Lower leg skin (tissue), 3 donors: ENCODE data around the gene WDFY2.

Experiments
- CTCF ChIP-seq, 3 donors: fragments of 450-650 bp; IDR thresholded peaks; one replicate each; pipeline ENCODE4 v1.5.1; 2016; ENCODE audit warnings: antibody characterized with exemption in 3 of 3, mild to moderate bottlenecking in 3 of 3, moderate library complexity in 2 of 3
- POLR2A ChIP-seq, 2 donors: fragments of 450-650 bp; IDR thresholded peaks; one replicate each; pipeline ENCODE4 v1.6.1; 2016 to 2017; ENCODE audit warnings: antibody characterized with exemption in 2 of 2, mild to moderate bottlenecking in 1 of 2, moderate library complexity in 1 of 2

- no peak for TF ChIP-seq CTCF (IDR thresholded peaks at IDR 0.05)
- no peak for TF ChIP-seq POLR2A (IDR thresholded peaks at IDR 0.05)
Measured at GRCh38 chr13:51679616-51680015, 95.4 kb downstream of the WDFY2 start.
